IMR-90 (cell line): ENCODE results near the gene LYRM4. TPM values are rescaled to one million over a fixed set of nuclear protein-coding genes. Genes with fewer than 3 reads are reported as not detected.

Source experiments
- ATAC-seq: fragments of 200-7000 bp; cut with Tn5 transposase; 2 replicates; pipeline ENCODE4 v1.9.1; 2020; ENCODE audit warnings: low read depth, mild to moderate bottlenecking, moderate library complexity
- BruUV-seq: library from RNA; stranded (reverse); fragments of 400-500 nt; replicated peaks from 2 replicates; lab custom pipeline; 2021; lab: Mats Ljungman, UMichigan
- CTCF ChIA-PET: fragments of 300-600 bp; formaldehyde crosslinking; extraction: SDS; loops from one replicate; lab custom pipeline; 2021; ENCODE audit warnings: antibody characterized with exemption; lab: Yijun Ruan, JAX
- POLR2A ChIA-PET: fragments of 300-600 bp; sonication (Branson Sonifier 250); formaldehyde crosslinking; loops from one replicate; lab custom pipeline; 2022; ENCODE audit warnings: antibody characterized with exemption; ENCODE audit not compliant: unreplicated experiment; lab: Charles Lee
- DNase-seq: peaks from one replicate; pipeline ENCODE4 v3.0.0; 2013
- H2AFZ ChIP-seq: replicated peaks from 2 replicates; pipeline ENCODE3; 2013; ENCODE audit warnings: low read length, mild to moderate bottlenecking; ENCODE audit not compliant: poor library complexity
- H2AK5ac ChIP-seq: 2 replicates; pipeline ENCODE4 v1.6.1; 2013; ENCODE audit warnings: low read depth, low read length, inconsistent platforms
- H2AK9ac ChIP-seq: replicated peaks from 2 replicates; pipeline ENCODE3; 2013; ENCODE audit warnings: mild to moderate bottlenecking, low read depth, low read length, moderate library complexity; ENCODE audit not compliant: poor library complexity
- H2BK120ac ChIP-seq: 2 replicates; pipeline ENCODE4 v1.6.1; 2013; ENCODE audit warnings: low read depth, low read length, inconsistent platforms
- H2BK15ac ChIP-seq: 3 replicates; pipeline ENCODE4 v1.6.1; 2013; ENCODE audit warnings: low read depth, low read length, inconsistent platforms
- H2BK20ac ChIP-seq: 2 replicates; pipeline ENCODE4 v1.6.1; 2013; ENCODE audit warnings: low read depth, mild to moderate bottlenecking, inconsistent platforms, low read length, moderate library complexity
- H2BK5ac ChIP-seq: 2 replicates; pipeline ENCODE4 v1.6.1; 2013; ENCODE audit warnings: mild to moderate bottlenecking, low read depth, low read length, inconsistent platforms; ENCODE audit not compliant: poor library complexity, severe bottlenecking
- H3K14ac ChIP-seq: replicated peaks from 2 replicates; pipeline ENCODE4 v1.6.1; 2013; ENCODE audit warnings: low read depth, low read length, inconsistent platforms
- H3K18ac ChIP-seq: 2 replicates; pipeline ENCODE4 v1.6.1; 2013; ENCODE audit warnings: low read depth, low read length, control low read depth
- H3K23ac ChIP-seq: 2 replicates; pipeline ENCODE4 v1.6.1; 2013; ENCODE audit warnings: low read depth, low read length, inconsistent platforms
- H3K27ac ChIP-seq: 2 replicates; pipeline ENCODE4 v1.5.1; 2013; ENCODE audit warnings: mild to moderate bottlenecking, control low read depth, low read length; ENCODE audit not compliant: insufficient read depth
- H3K27me3 ChIP-seq: 2 replicates; pipeline ENCODE4 v1.6.1; 2013; ENCODE audit warnings: low read length; ENCODE audit not compliant: control insufficient read depth, insufficient read depth
- H3K36me3 ChIP-seq: 2 replicates; pipeline ENCODE4 v1.6.1; 2013; ENCODE audit warnings: low read length, mixed read lengths; ENCODE audit not compliant: control insufficient read depth, insufficient read depth
- H3K4ac ChIP-seq: 2 replicates; pipeline ENCODE4 v1.6.1; 2013; ENCODE audit warnings: low read depth, low read length, inconsistent platforms
- H3K4me1 ChIP-seq: 2 replicates; pipeline ENCODE4 v1.6.1; 2013; ENCODE audit warnings: low read length, mixed read lengths; ENCODE audit not compliant: control insufficient read depth, insufficient read depth
- H3K4me2 ChIP-seq: 2 replicates; pipeline ENCODE4 v1.6.1; 2013; ENCODE audit warnings: low read depth, mild to moderate bottlenecking, control low read depth, low read length, moderate library complexity
- H3K4me3 ChIP-seq: 2 replicates; pipeline ENCODE4 v1.5.1; 2013; ENCODE audit warnings: low read depth, mild to moderate bottlenecking, control low read depth, low read length, moderate library complexity; ENCODE audit not compliant: insufficient read depth
- H3K56ac ChIP-seq: 2 replicates; pipeline ENCODE4 v1.6.1; 2013; ENCODE audit warnings: low read length, inconsistent platforms; ENCODE audit not compliant: insufficient read depth; ENCODE audit errors: extremely low read depth
- H3K79me1 ChIP-seq, 2 experiments: 2 replicates each; pipeline ENCODE4 v1.6.1; 2013; ENCODE audit warnings: low read length in 2 of 2, inconsistent platforms in 1 of 2, low read depth in 1 of 2
- H3K9ac ChIP-seq: 2 replicates; pipeline ENCODE4 v1.6.1; 2013; ENCODE audit warnings: low read depth, low read length, control low read depth
- H3K9me1 ChIP-seq: 2 replicates; pipeline ENCODE4 v1.6.1; 2013; ENCODE audit warnings: low read length, inconsistent platforms; ENCODE audit not compliant: insufficient read depth
- H3K9me3 ChIP-seq: 2 replicates; pipeline ENCODE4 v1.6.1; 2013; ENCODE audit warnings: low read length; ENCODE audit not compliant: control insufficient read depth, insufficient read depth
- H4K20me1 ChIP-seq: 2 replicates; pipeline ENCODE4 v1.6.1; 2013; ENCODE audit warnings: low read length, inconsistent platforms; ENCODE audit not compliant: insufficient read depth
- H4K5ac ChIP-seq: 2 replicates; pipeline ENCODE4 v1.6.1; 2013; ENCODE audit warnings: mild to moderate bottlenecking, low read depth, low read length, control low read depth
- H4K8ac ChIP-seq, 2 experiments: 2 replicates each; pipeline ENCODE4 v1.6.1; 2013; ENCODE audit warnings: low read depth in 2 of 2, low read length in 2 of 2, control low read depth in 1 of 2, inconsistent platforms in 1 of 2
- H4K91ac ChIP-seq: 2 replicates; pipeline ENCODE4 v1.6.1; 2013; ENCODE audit warnings: low read depth, low read length, inconsistent platforms; ENCODE audit not compliant: insufficient read depth
- ELK1 ChIP-seq: fragments of 150-350 bp; IDR thresholded peaks from 2 replicates; pipeline ENCODE4 v1.6.1; 2016; ENCODE audit warnings: low read depth, mild to moderate bottlenecking, low read length, moderate library complexity, borderline replicate concordance
- MAFK ChIP-seq: IDR thresholded peaks from 2 replicates; pipeline ENCODE4 v1.6.1; 2012; ENCODE audit warnings: low read depth, low read length, improper control_type of control experiment
- MXI1 ChIP-seq: IDR thresholded peaks from 2 replicates; pipeline ENCODE4 v1.6.1; 2012; ENCODE audit warnings: low read depth, mild to moderate bottlenecking, low read length, moderate library complexity, borderline replicate concordance
- USF2 ChIP-seq: fragments of 150-350 bp; IDR thresholded peaks from 2 replicates; pipeline ENCODE4 v1.6.1; 2017; ENCODE audit warnings: mild to moderate bottlenecking, antibody characterized with exemption, low read length, low read depth
- WGBS, 2 experiments: methylation state at CpG; one replicate each; pipeline versions ENCODE4 v1.1.5 to v1.1.7; 2013; ENCODE audit warnings: missing lambda C conversion rate in 2 of 2; ENCODE audit not compliant: insufficient read length in 1 of 2; ENCODE audit errors: extremely low coverage in 2 of 2; 5-methylcytosine and 5-hydroxymethylcytosine counted together
- dilution Hi-C: fragments of 300-500 bp; cut with HindIII; formaldehyde crosslinking; loops from one replicate; pipeline ENCODE4 v1.14.3; 2018; ENCODE audit warnings: low sequenced_read_pairs; ENCODE audit not compliant: unreplicated experiment
- in situ Hi-C: fragments of 300-500 bp; cut with MboI; formaldehyde crosslinking; loops from 3 replicates; pipeline ENCODE4 v1.14.3; 2019; ENCODE audit warnings: low sequenced_read_pairs, inconsistent platforms, mixed read lengths
- intact Hi-C: fragments of 100-400 bp; cut with micrococcal nuclease; formaldehyde crosslinking; loops from 2 replicates; pipeline ENCODE4 v1.10.0; 2022
- polyA plus RNA-seq, 3 experiments: library from polyadenylated mRNA; depleted of rRNA; stranded (reverse); fragments of >200 nt; gene quantifications; 2 replicates each; pipeline ENCODE4 v1.2.3, GENCODE V29; 2012; ENCODE audit warnings: low replicate concordance in 1 of 3
- total RNA-seq: library from RNA; depleted of rRNA; stranded (reverse); fragments of >200 nt; gene quantifications from 2 replicates; pipeline ENCODE4 v1.2.3, GENCODE V29; 2012

LYRM4 gene
- total and polyA plus RNA-seq, 2 of the 4 experiments (the other 2 are of a cell fraction), result 11.5 to 26.6 TPM

GRCh38 chr6:5235830-5236229, 24.9 kb downstream of the LYRM4 start:
- no peaks in the 10 kb centered on the region; the same call in 1 of the 2 replicates for H3K36me3 ChIP-seq
- no TSS peak for BruUV-seq
- H2AK5ac ChIP-seq, result no peak overlapping the region
- ChIA-PET CTCF (interaction anchor here (0.6 kb wide), 1 partner anchor 31 kb away, joined by 4 read pairs; no protein-coding TSS in a partner anchor), POLR2A (no interaction called here)
- H2BK15ac ChIP-seq, result no peak overlapping the region
- no peak overlapping the region for H3K27ac ChIP-seq
- H4K20me1 ChIP-seq, result no peaks in the 10 kb centered on the region
- no peak overlapping the region for H2BK5ac ChIP-seq
- no peak overlapping the region for H2AK9ac ChIP-seq
- H3K23ac ChIP-seq, result no peak overlapping the region
- DNase-seq (no peak), ATAC-seq (no peak)
- no peaks in the 10 kb centered on the region for H3K9me3 ChIP-seq
- dilution Hi-C loops, result no loop called here
- no peak overlapping the region for H4K91ac ChIP-seq
- no peak overlapping the region for H3K18ac ChIP-seq
- H3K4me1 ChIP-seq, result peaks cover 2% of the 10 kb centered on the region; the same call in 1 of the 2 replicates
- TF ChIP-seq USF2 (no peak), ELK1 (no peak), MXI1 (no peak), MAFK (no peak)
- no peak overlapping the region for H3K56ac ChIP-seq
- intact Hi-C loops, result no loop called here
- H3K4ac ChIP-seq, result no peak overlapping the region
- H3K9me1 ChIP-seq, result no peaks in the 10 kb centered on the region; the same call in 1 of the 2 replicates
- peaks cover 0 to under 1% of the 10 kb centered on the region in 2 experiments; a peak in 2 of 4 replicates for H3K79me1 ChIP-seq
- no peak overlapping the region for H3K14ac ChIP-seq
- no peak overlapping the region for H2BK20ac ChIP-seq
- no peak overlapping the region for H4K5ac ChIP-seq
- no peak overlapping the region for H2BK120ac ChIP-seq
- no peak overlapping the region for H2AFZ ChIP-seq
- no peak overlapping the region for H4K8ac ChIP-seq
- WGBS, 2 experiments, result no CpG with 5 or more reads among the region's 2 CpGs
- no peak overlapping the region for H3K4me2 ChIP-seq
- in situ Hi-C loops, result no loop called here
- no peaks in the 10 kb centered on the region for H3K27me3 ChIP-seq
- H3K9ac ChIP-seq, result no peak overlapping the region
- no peak overlapping the region for H3K4me3 ChIP-seq
